ENCODE measurements around the gene SLC12A3.

- TF ChIP-seq CTCF (IDR thresholded peaks at IDR 0.05) = peak in 2 of 6 experiments; percentile 22 to 33
- TF ChIP-seq POLR2A (IDR thresholded peaks at IDR 0.05) = peak; percentile 95
These were observed 67.1 kb downstream of the SLC12A3 start, which contains the start of gene HERPUD1 for GRCh38 chr16:56931892-56932720.
